CD14-positive monocyte (primary cell): ENCODE data around the gene RNF13. TPM values are rescaled to one million over a fixed set of nuclear protein-coding genes. Genes with fewer than 3 reads are reported as not detected.
A peak's percentile ranks its signal among the peaks of the same experiment; 100 is the strongest.

Experiments used
- DNase-seq, 3 donors: peaks; one replicate each; pipeline ENCODE4 v3.0.0-alpha.2; 2011 to 2022
- H2AFZ ChIP-seq: 2 replicates; pipeline ENCODE4 v1.6.0; 2012; ENCODE audit warnings: mild to moderate bottlenecking, low read depth, low read length, inconsistent platforms; ENCODE audit not compliant: insufficient read depth, poor library complexity, severe bottlenecking
- H3K27ac ChIP-seq, 2 donors: 1 replicate in 1 of 2; 2 replicates in 1 of 2; pipeline ENCODE4 v1.5.1; 2012 to 2013; ENCODE audit warnings: low read length in 2 of 2, control low read depth in 1 of 2, inconsistent platforms in 1 of 2, low read depth in 1 of 2, mild to moderate bottlenecking in 1 of 2
- H3K27me3 ChIP-seq, 2 donors: one replicate each; pipeline versions ENCODE4 v1.6.0 to v1.6.1; 2011 to 2013; ENCODE audit warnings: low read length in 2 of 2; ENCODE audit not compliant: control insufficient read depth in 2 of 2, insufficient read depth in 2 of 2
- H3K36me3 ChIP-seq, 2 donors: replicated peaks in 1 of 2; 1 replicate in 1 of 2; 2 replicates in 1 of 2; pipeline versions ENCODE4 v1.5.1 to v1.6.1; 2012 to 2013; ENCODE audit warnings: low read length in 2 of 2, control low read depth in 1 of 2, inconsistent platforms in 1 of 2, mild to moderate bottlenecking in 1 of 2; ENCODE audit not compliant: insufficient read depth in 2 of 2, control insufficient read depth in 1 of 2
- H3K4me1 ChIP-seq, 2 donors: 1 replicate in 1 of 2; 2 replicates in 1 of 2; pipeline versions ENCODE4 v1.5.1 to v1.6.1; 2012 to 2013; ENCODE audit warnings: low read length in 2 of 2, control low read depth in 1 of 2, inconsistent platforms in 1 of 2, mild to moderate bottlenecking in 1 of 2, moderate library complexity in 1 of 2; ENCODE audit not compliant: insufficient read depth in 2 of 2, control insufficient read depth in 1 of 2
- H3K4me2 ChIP-seq: replicated peaks from 2 replicates; pipeline ENCODE3; 2012; ENCODE audit warnings: low read length, moderate library complexity, mild to moderate bottlenecking; ENCODE audit not compliant: poor library complexity, severe bottlenecking; ENCODE audit errors: extremely low read depth
- H3K4me3 ChIP-seq, 3 experiments: fragments of 200-600 bp in 1 of 3; sonication (generic) in 1 of 3; replicated peaks in 1 of 3; 1 replicate in 2 of 3; 2 replicates in 1 of 3; pipeline ENCODE4 v1.5.1; 2011 to 2013; ENCODE audit warnings: low read length in 3 of 3, mild to moderate bottlenecking in 3 of 3, control low read depth in 2 of 3, low read depth in 2 of 3, inconsistent platforms in 1 of 3, moderate library complexity in 1 of 3
- H3K79me2 ChIP-seq: 2 replicates; pipeline ENCODE4 v1.6.0; 2012; ENCODE audit warnings: mild to moderate bottlenecking, control low read depth, inconsistent platforms, low read length, moderate library complexity; ENCODE audit not compliant: insufficient read depth
- H3K9ac ChIP-seq: 2 replicates; pipeline ENCODE4 v1.6.0; 2017; ENCODE audit warnings: low read length, mild to moderate bottlenecking; ENCODE audit not compliant: insufficient read depth, poor library complexity, severe bottlenecking
- H3K9me3 ChIP-seq, 2 donors: replicated peaks in 1 of 2; 1 replicate in 1 of 2; 2 replicates in 1 of 2; pipeline versions ENCODE4 v1.5.1 to v1.6.1; 2012 to 2013; ENCODE audit warnings: low read length in 2 of 2, control low read depth in 1 of 2; ENCODE audit not compliant: control insufficient read depth in 1 of 2, insufficient read depth in 1 of 2
- H4K20me1 ChIP-seq: 2 replicates; pipeline ENCODE4 v1.6.0; 2012; ENCODE audit warnings: mild to moderate bottlenecking, low read length, control low read depth, moderate library complexity; ENCODE audit not compliant: insufficient read depth
- H3K27ac Mint-ChIP-seq, 7 donors: one replicate each; pipeline ENCODE4 v1.8.0; 2020; ENCODE audit warnings: mild to moderate bottlenecking in 7 of 7, mixed read lengths in 7 of 7, moderate library complexity in 6 of 7, inconsistent platforms in 2 of 7
- H3K27me3 Mint-ChIP-seq, 3 donors: one replicate each; pipeline ENCODE4 v1.8.0; 2021 to 2022; ENCODE audit warnings: low read depth in 3 of 3, mild to moderate bottlenecking in 3 of 3, mixed read lengths in 3 of 3, moderate library complexity in 3 of 3, inconsistent platforms in 1 of 3
- H3K36me3 Mint-ChIP-seq, 2 donors: one replicate each; pipeline ENCODE4 v1.8.0; 2020; ENCODE audit warnings: mixed read lengths in 2 of 2, inconsistent platforms in 1 of 2, mild to moderate bottlenecking in 1 of 2
- H3K4me1 Mint-ChIP-seq: one replicate; pipeline ENCODE4 v1.8.0; 2020; ENCODE audit warnings: mild to moderate bottlenecking, mixed read lengths
- H3K4me3 Mint-ChIP-seq, 2 donors: one replicate each; pipeline ENCODE4 v1.8.0; 2020; ENCODE audit warnings: mild to moderate bottlenecking in 2 of 2, mixed read lengths in 2 of 2, moderate library complexity in 1 of 2
- H3K9me3 Mint-ChIP-seq, 7 donors: one replicate each; pipeline ENCODE4 v1.8.0; 2020 to 2022; ENCODE audit warnings: mixed read lengths in 7 of 7, mild to moderate bottlenecking in 6 of 7, moderate library complexity in 6 of 7, inconsistent platforms in 2 of 7
- WGBS: methylation state at CpG from one replicate; pipeline ENCODE4 v1.1.5; 2013; ENCODE audit warnings: missing lambda C conversion rate; ENCODE audit not compliant: insufficient coverage; 5-methylcytosine and 5-hydroxymethylcytosine counted together
- intact Hi-C, 2 donors: fragments of 100-400 bp; cut with micrococcal nuclease; formaldehyde crosslinking; loops; one replicate each; pipeline versions ENCODE4 v1.15.0 to v1.15.1; 2023
- polyA plus RNA-seq, 3 donors: library from polyadenylated mRNA; depleted of rRNA in 1 of 3; unstranded in 2 of 3; stranded (reverse) in 1 of 3; fragments of 300-500 nt in 2 of 3; fragments of >200 nt in 1 of 3; fragmentation: Illumina TruSeq in 2 of 3; gene quantifications; 1 replicate in 2 of 3; 2 replicates in 1 of 3; pipeline ENCODE4 v1.2.3, GENCODE V29; 2012 to 2021
- TF ChIP-seq, protein P1 (sequence below): fragments of 200-600 bp; IDR thresholded peaks from one replicate; pipeline ENCODE4 v1.8.0; 2022; ENCODE audit warnings: antibody characterized with exemption, mild to moderate bottlenecking

Gene RNF13
- polyA plus RNA-seq, 3 donors, result 95.4 to 481 (median 462) TPM

DNA sequence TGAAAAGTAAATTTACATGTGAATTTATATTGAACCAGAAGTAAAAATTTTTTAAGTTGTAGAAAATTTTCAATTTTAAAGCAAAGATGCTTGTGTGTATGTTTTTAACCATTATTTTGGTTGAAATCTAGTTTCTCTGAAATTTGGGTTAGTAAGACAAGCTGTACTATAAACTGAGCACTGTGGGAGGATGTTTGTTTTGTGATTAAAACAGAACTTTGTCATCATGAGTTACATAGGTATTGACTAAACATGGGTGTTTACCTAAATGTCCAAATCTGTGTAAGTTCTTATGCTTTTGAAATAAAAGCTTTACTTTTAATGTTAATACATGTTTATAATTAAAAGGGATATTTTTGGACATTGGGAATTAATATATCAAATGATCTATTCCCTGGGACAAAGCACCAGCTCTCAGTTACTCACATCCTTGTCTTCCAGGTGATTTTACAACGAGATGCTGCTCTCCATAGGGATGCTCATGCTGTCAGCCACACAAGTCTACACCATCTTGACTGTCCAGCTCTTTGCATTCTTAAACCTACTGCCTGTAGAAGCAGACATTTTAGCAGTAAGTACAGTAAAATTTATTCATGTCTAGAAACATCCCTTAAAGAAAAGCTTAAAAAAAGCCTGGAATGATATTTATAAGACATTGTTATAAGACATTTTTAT is 32.7 kb downstream of the RNF13 start:
- H3K27me3 ChIP-seq, result no peaks in the 10 kb centered on the region
- peaks cover 8 to 11% of the 10 kb centered on the region in 2 donors for H3K9me3 ChIP-seq
- peaks cover 3 to 18% (median 12%) of the 10 kb centered on the region in 7 donors for H3K9me3 Mint-ChIP-seq
- peaks cover 89% of the 10 kb centered on the region for H4K20me1 ChIP-seq
- peaks cover 96% of the 10 kb centered on the region for H3K79me2 ChIP-seq
- H3K27ac Mint-ChIP-seq, result no peak overlapping the region
- H3K27ac ChIP-seq, result no peak overlapping the region
- H3K27me3 Mint-ChIP-seq, result no peaks in the 10 kb centered on the region
- TF ChIP-seq, protein P1, sequence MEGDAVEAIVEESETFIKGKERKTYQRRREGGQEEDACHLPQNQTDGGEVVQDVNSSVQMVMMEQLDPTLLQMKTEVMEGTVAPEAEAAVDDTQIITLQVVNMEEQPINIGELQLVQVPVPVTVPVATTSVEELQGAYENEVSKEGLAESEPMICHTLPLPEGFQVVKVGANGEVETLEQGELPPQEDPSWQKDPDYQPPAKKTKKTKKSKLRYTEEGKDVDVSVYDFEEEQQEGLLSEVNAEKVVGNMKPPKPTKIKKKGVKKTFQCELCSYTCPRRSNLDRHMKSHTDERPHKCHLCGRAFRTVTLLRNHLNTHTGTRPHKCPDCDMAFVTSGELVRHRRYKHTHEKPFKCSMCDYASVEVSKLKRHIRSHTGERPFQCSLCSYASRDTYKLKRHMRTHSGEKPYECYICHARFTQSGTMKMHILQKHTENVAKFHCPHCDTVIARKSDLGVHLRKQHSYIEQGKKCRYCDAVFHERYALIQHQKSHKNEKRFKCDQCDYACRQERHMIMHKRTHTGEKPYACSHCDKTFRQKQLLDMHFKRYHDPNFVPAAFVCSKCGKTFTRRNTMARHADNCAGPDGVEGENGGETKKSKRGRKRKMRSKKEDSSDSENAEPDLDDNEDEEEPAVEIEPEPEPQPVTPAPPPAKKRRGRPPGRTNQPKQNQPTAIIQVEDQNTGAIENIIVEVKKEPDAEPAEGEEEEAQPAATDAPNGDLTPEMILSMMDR, result no peak
- no CpG with 5 or more reads among the region's 1 CpG for WGBS
- H3K4me1 Mint-ChIP-seq, result peaks cover 35% of the 10 kb centered on the region
- no peak for DNase-seq
- H2AFZ ChIP-seq, result no peak overlapping the region
- H3K9ac ChIP-seq, result no peak overlapping the region
- intact Hi-C loops, result no loop called here
- H3K4me2 ChIP-seq, result no peak overlapping the region
- H3K4me3 ChIP-seq, result no peak overlapping the region
- peaks cover 41 to 47% of the 10 kb centered on the region in 2 donors for H3K36me3 Mint-ChIP-seq
- peaks cover 26 to 35% of the 10 kb centered on the region in 2 donors for H3K36me3 ChIP-seq
- H3K4me3 Mint-ChIP-seq, result no peak overlapping the region
- H3K4me1 ChIP-seq, result peaks cover 11 to 27% of the 10 kb centered on the region in 2 donors

GRCh38 chr3:149848238-149848637 is 35.2 kb downstream of the RNF13 start:
- Histone ChIP-seq H3K4me2 (no peak overlapping the region), H3K27me3 (no peaks in the 10 kb centered on the region), H3K4me3 (no peak overlapping the region), H3K36me3 (peaks cover 46 to 57% of the 10 kb centered on the region in 2 donors), H3K9me3 (peaks cover 8 to 11% of the 10 kb centered on the region in 2 donors), H4K20me1 (peaks cover 88% of the 10 kb centered on the region), H3K27ac (peak overlapping the region in 1 of 2 donors; percentile 66), H3K79me2 (peaks cover 87% of the 10 kb centered on the region), H3K9ac (no peak overlapping the region), H3K4me1 (peaks cover 11 to 27% of the 10 kb centered on the region in 2 donors), H2AFZ (no peak overlapping the region)
- H3K36me3 Mint-ChIP-seq, result peaks cover 56 to 60% of the 10 kb centered on the region in 2 donors
- H3K4me3 Mint-ChIP-seq, result no peak overlapping the region
- WGBS, result no CpG with 5 or more reads among the region's 1 CpG
- peaks cover 27% of the 10 kb centered on the region for H3K4me1 Mint-ChIP-seq
- H3K27ac Mint-ChIP-seq, result peak overlapping the region; percentile 63 to 89 (median 79)
- peaks cover 3 to 18% (median 12%) of the 10 kb centered on the region in 7 donors for H3K9me3 Mint-ChIP-seq
- intact Hi-C loops, result no loop called here
- H3K27me3 Mint-ChIP-seq, result no peaks in the 10 kb centered on the region
- TF ChIP-seq, protein P1, result no peak
- peak; percentile 57 to 79 (median 67) for DNase-seq
